GM20000 (cell line): ENCODE data around the gene KRT23.

ENCODE experiments used
- DNase-seq: peaks from one replicate; pipeline ENCODE4 v3.0.0; 2012; ENCODE audit warnings: low spot score
- TF ChIP-seq, protein P1 (sequence below): IDR thresholded peaks from 2 replicates; pipeline ENCODE4 v1.5.1; 2012; ENCODE audit warnings: mild to moderate bottlenecking, control low read depth; ENCODE audit errors: extremely low read depth, missing control alignments

The KRT23 gene

GRCh38 chr17:40910441-40910841 is 27.0 kb downstream of the KRT23 start:
- TF ChIP-seq, protein P1, sequence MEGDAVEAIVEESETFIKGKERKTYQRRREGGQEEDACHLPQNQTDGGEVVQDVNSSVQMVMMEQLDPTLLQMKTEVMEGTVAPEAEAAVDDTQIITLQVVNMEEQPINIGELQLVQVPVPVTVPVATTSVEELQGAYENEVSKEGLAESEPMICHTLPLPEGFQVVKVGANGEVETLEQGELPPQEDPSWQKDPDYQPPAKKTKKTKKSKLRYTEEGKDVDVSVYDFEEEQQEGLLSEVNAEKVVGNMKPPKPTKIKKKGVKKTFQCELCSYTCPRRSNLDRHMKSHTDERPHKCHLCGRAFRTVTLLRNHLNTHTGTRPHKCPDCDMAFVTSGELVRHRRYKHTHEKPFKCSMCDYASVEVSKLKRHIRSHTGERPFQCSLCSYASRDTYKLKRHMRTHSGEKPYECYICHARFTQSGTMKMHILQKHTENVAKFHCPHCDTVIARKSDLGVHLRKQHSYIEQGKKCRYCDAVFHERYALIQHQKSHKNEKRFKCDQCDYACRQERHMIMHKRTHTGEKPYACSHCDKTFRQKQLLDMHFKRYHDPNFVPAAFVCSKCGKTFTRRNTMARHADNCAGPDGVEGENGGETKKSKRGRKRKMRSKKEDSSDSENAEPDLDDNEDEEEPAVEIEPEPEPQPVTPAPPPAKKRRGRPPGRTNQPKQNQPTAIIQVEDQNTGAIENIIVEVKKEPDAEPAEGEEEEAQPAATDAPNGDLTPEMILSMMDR, result no peak
- DNase-seq, result no peak

DNA sequence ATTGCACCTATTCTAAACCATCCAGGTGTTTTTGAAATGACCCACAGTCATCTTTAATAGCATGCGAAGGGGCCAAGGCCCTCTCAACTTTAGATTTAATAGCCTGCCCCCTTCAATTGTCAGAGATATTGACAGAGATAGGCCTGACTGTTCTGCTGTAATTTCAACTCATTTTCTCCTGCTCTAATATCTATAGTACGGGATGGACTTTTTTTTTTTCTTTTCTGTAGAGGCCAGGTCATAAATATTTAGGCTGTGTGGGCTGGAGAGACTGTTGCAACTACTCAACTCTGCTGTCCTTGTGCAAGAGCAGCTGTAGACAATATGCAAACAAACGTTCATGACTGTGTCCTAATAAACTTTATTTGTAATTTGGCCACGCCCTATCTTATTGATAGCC is 27.7 kb downstream of the KRT23 start:
- DNase-seq, result no peak
- TF ChIP-seq, protein P1, result no peak

DNA sequence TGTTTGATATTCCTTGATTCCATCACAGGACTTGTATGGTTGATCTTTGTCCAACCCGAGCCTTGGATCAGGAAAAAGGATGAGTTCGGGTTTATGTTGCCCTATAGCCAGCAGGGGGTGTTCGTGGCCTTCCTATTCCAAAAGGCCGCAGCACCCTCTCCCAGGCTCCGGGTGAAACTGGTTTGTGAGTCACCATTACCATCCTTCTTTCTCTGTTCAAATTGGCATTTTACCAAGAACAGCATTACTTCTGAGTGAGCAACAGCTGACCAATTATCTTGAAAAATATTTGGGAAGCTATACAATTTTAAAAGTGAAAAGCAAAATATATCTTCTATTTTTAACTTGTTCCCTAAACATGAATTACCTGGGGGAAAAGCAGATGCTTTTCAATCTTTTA is 28.1 kb downstream of the KRT23 start:
- DNase-seq, result peak; percentile 56
- TF ChIP-seq, protein P1, result peak; percentile 59

DNA sequence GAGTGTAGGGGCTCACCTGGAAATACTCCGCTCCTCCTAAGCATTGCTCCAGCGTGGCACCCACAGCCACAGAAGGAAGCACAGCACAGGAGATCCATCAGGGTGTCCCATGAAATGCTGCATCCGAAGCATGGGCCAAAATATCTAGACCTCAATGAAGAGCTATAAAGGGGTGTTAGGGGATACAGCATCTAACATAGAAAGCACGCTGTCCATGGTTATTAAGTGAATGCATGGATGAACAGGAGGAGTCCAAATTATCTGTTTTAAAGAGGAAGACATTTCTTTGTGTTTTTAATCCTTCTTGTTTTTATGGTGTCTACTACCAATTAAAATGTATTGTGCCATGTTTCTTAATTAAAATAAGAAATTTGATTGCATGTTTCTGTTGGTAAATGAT is 30.8 kb downstream of the KRT23 start:
- TF ChIP-seq, protein P1, result no peak
- no peak for DNase-seq

GRCh38 chr17:40905370-40905769 is 32.1 kb downstream of the KRT23 start:
- TF ChIP-seq, protein P1, result no peak
- DNase-seq, result no peak

- peak; percentile 34 for DNase-seq
Measured at GRCh38 chr17:40903129-40903847, 34.2 kb downstream of the KRT23 start.

GRCh38 chr17:40902498-40902897 is 34.9 kb downstream of the KRT23 start:
- no peak for DNase-seq
- TF ChIP-seq, protein P1, result no peak

More at GRCh38 chr17:40903129-40903847, 34.2 kb downstream of the KRT23 start:
- TF ChIP-seq, protein P1, result no peak
